H9 (cell line): Measurements from ENCODE around the gene DCLRE1B. TPM values are rescaled to one million over a fixed set of nuclear protein-coding genes. Genes with fewer than 3 reads are reported as not detected.
A peak's percentile ranks its signal among the peaks of the same experiment; 100 is the strongest.

Experiments used
- DNase-seq: peaks from one replicate; pipeline ENCODE4 v3.0.0-alpha.2; 2017
- H2AFZ ChIP-seq: one replicate; pipeline ENCODE4 v1.6.1; 2013; ENCODE audit warnings: mild to moderate bottlenecking, low read length, control low read depth, moderate library complexity
- H2AK5ac ChIP-seq: 2 replicates; pipeline ENCODE4 v1.6.1; 2013; ENCODE audit warnings: low read length, control low read depth, mixed read lengths; ENCODE audit not compliant: insufficient read length
- H2BK120ac ChIP-seq: one replicate; pipeline ENCODE4 v1.6.1; 2013; ENCODE audit warnings: low read depth, mild to moderate bottlenecking, low read length, control low read depth, inconsistent platforms; ENCODE audit not compliant: poor library complexity, severe bottlenecking
- H2BK12ac ChIP-seq: 2 replicates; pipeline ENCODE4 v1.6.1; 2013; ENCODE audit warnings: low read length, control low read depth, mixed read lengths, low read depth; ENCODE audit not compliant: insufficient read length
- H2BK15ac ChIP-seq: 2 replicates; pipeline ENCODE4 v1.6.1; 2013; ENCODE audit warnings: low read depth, low read length, control low read depth
- H2BK20ac ChIP-seq: one replicate; pipeline ENCODE4 v1.6.1; 2013; ENCODE audit warnings: low read depth, mild to moderate bottlenecking, low read length, control low read depth, inconsistent platforms; ENCODE audit not compliant: poor library complexity, severe bottlenecking
- H2BK5ac ChIP-seq: 2 replicates; pipeline ENCODE4 v1.6.1; 2013; ENCODE audit warnings: low read length, control low read depth, mixed read lengths; ENCODE audit not compliant: insufficient read length
- H3K14ac ChIP-seq: 2 replicates; pipeline ENCODE4 v1.6.1; 2013; ENCODE audit warnings: low read length, control low read depth; ENCODE audit not compliant: insufficient read depth
- H3K18ac ChIP-seq: 2 replicates; pipeline ENCODE4 v1.6.1; 2013; ENCODE audit warnings: low read depth, mild to moderate bottlenecking, mixed read lengths, low read length, control low read depth; ENCODE audit not compliant: insufficient read length
- H3K23ac ChIP-seq: 2 replicates; pipeline ENCODE4 v1.6.1; 2013; ENCODE audit warnings: low read length, control low read depth, mixed read lengths, low read depth; ENCODE audit not compliant: insufficient read length
- H3K23me2 ChIP-seq: 2 replicates; pipeline ENCODE4 v1.6.1; 2013; ENCODE audit warnings: low read depth, mild to moderate bottlenecking, mixed read lengths, low read length, control low read depth; ENCODE audit not compliant: insufficient read length, poor library complexity, severe bottlenecking
- H3K27ac ChIP-seq: 2 replicates; pipeline ENCODE4 v1.5.1; 2013; ENCODE audit warnings: low read length, control low read depth, mixed read lengths, low read depth; ENCODE audit not compliant: insufficient read length
- H3K27me3 ChIP-seq: 2 replicates; pipeline ENCODE4 v1.6.1; 2013; ENCODE audit warnings: low read length, control low read depth, inconsistent platforms; ENCODE audit not compliant: insufficient read depth
- H3K4ac ChIP-seq: 2 replicates; pipeline ENCODE4 v1.6.1; 2013; ENCODE audit warnings: low read depth, mild to moderate bottlenecking, control low read depth, inconsistent platforms, low read length, moderate library complexity
- H3K4me1 ChIP-seq: 2 replicates; pipeline ENCODE4 v1.6.1; 2013; ENCODE audit warnings: low read length, control low read depth, inconsistent platforms; ENCODE audit not compliant: insufficient read depth
- H3K4me2 ChIP-seq: 2 replicates; pipeline ENCODE4 v1.6.1; 2013; ENCODE audit warnings: low read length, control low read depth, mixed read lengths; ENCODE audit not compliant: insufficient read length, insufficient read depth
- H3K56ac ChIP-seq: 2 replicates; pipeline ENCODE4 v1.6.1; 2013; ENCODE audit warnings: low read depth, mild to moderate bottlenecking, mixed read lengths, low read length, control low read depth; ENCODE audit not compliant: insufficient read length
- H3K79me1 ChIP-seq: 2 replicates; pipeline ENCODE4 v1.6.1; 2013; ENCODE audit warnings: low read depth, mild to moderate bottlenecking, moderate library complexity, low read length, control low read depth, inconsistent platforms; ENCODE audit not compliant: insufficient read depth, poor library complexity, severe bottlenecking
- H3K79me2 ChIP-seq: 2 replicates; pipeline ENCODE4 v1.6.1; 2013; ENCODE audit warnings: low read length, control low read depth, inconsistent platforms; ENCODE audit not compliant: insufficient read depth
- H3K9ac ChIP-seq: 2 replicates; pipeline ENCODE4 v1.6.1; 2013; ENCODE audit warnings: low read length, control low read depth, mixed read lengths; ENCODE audit not compliant: insufficient read length; ENCODE audit errors: extremely low read depth
- H3K9me3 ChIP-seq: one replicate; pipeline ENCODE4 v1.6.1; 2013; ENCODE audit warnings: low read depth, low read length, inconsistent platforms; ENCODE audit not compliant: control insufficient read depth
- H3T11ph ChIP-seq: one replicate; pipeline ENCODE4 v1.6.1; 2013; ENCODE audit warnings: mild to moderate bottlenecking, low read length, control low read depth, inconsistent platforms
- H4K20me1 ChIP-seq: one replicate; pipeline ENCODE4 v1.6.1; 2013; ENCODE audit not compliant: control insufficient read depth, insufficient read length, insufficient read depth
- H4K5ac ChIP-seq: 2 replicates; pipeline ENCODE4 v1.6.1; 2013; ENCODE audit warnings: low read depth, mild to moderate bottlenecking, mixed read lengths, low read length, control low read depth; ENCODE audit not compliant: insufficient read length
- H4K8ac ChIP-seq: replicated peaks from 2 replicates; pipeline ENCODE4 v1.6.1; 2013; ENCODE audit warnings: low read length, control low read depth, mixed read lengths, low read depth; ENCODE audit not compliant: insufficient read length
- H4K91ac ChIP-seq: 2 replicates; pipeline ENCODE4 v1.6.1; 2013; ENCODE audit warnings: low read depth, mild to moderate bottlenecking, moderate library complexity, mixed read lengths, low read length, control low read depth; ENCODE audit not compliant: insufficient read length
- H3K27ac Mint-ChIP-seq, 3 experiments: 2 replicates in 2 of 3; 3 replicates in 1 of 3; pipeline ENCODE4 v1.8.0; 2020 to 2021; ENCODE audit warnings: mixed read lengths in 3 of 3, mild to moderate bottlenecking in 1 of 3, moderate library complexity in 1 of 3
- H3K27me3 Mint-ChIP-seq: 2 replicates; pipeline ENCODE4 v1.8.0; 2021; ENCODE audit warnings: low read depth, mild to moderate bottlenecking, moderate library complexity, mixed read lengths
- H3K36me3 Mint-ChIP-seq, 3 experiments: 2 replicates in 2 of 3; 3 replicates in 1 of 3; pipeline ENCODE4 v1.8.0; 2020 to 2021; ENCODE audit warnings: low read depth in 3 of 3, mixed read lengths in 3 of 3; ENCODE audit not compliant: insufficient read depth in 1 of 3
- H3K4me1 Mint-ChIP-seq, 2 experiments: 2 replicates each; pipeline ENCODE4 v1.8.0; 2020; ENCODE audit warnings: mixed read lengths in 2 of 2
- H3K4me3 Mint-ChIP-seq, 2 experiments: 2 replicates in 1 of 2; 3 replicates in 1 of 2; pipeline ENCODE4 v1.8.0; 2020 to 2021; ENCODE audit warnings: mild to moderate bottlenecking in 2 of 2, mixed read lengths in 2 of 2, moderate library complexity in 1 of 2
- H3K9me3 Mint-ChIP-seq, 2 experiments: 2 replicates in 1 of 2; 3 replicates in 1 of 2; pipeline ENCODE4 v1.8.0; 2020; ENCODE audit warnings: mild to moderate bottlenecking in 2 of 2, mixed read lengths in 2 of 2, moderate library complexity in 1 of 2
- WGBS: extraction: QIAGEN DNeasy Blood & Tissue Kit; methylation state at CpG from one replicate; pipeline ENCODE4 v1.1.7; 2013; ENCODE audit warnings: missing lambda C conversion rate, low lambda C conversion rate, mixed read lengths; ENCODE audit not compliant: insufficient read length; ENCODE audit errors: extremely low coverage; 5-methylcytosine and 5-hydroxymethylcytosine counted together
- total RNA-seq: library from RNA; stranded (reverse); gene quantifications from 2 replicates; pipeline ENCODE4 v1.2.1, GENCODE V29; 2021
- TF ChIP-seq, protein P1 (sequence below): fragments of 200-600 bp; sonication (generic); conservative IDR thresholded peaks from 3 replicates; pipeline ENCODE4 v1.8.0; 2021; ENCODE audit warnings: antibody characterized with exemption, mild to moderate bottlenecking

DCLRE1B gene
- total RNA-seq, 1 experiment from 2014 or later = 13.4 TPM

GRCh38 chr1:113949007-113949406 is 43.9 kb downstream of the DCLRE1B start:
- no peaks in the 10 kb centered on the region for H3K9me3 ChIP-seq
- H2BK20ac ChIP-seq = no peak overlapping the region
- Mint-ChIP-seq H3K4me1 (peaks cover 25 to 28% of the 10 kb centered on the region in 2 experiments), H3K27ac (no peak overlapping the region), H3K36me3 (peaks cover 0 to 15% (median 3%) of the 10 kb centered on the region in 3 experiments; a peak in 4 of 7 replicates), H3K4me3 (no peak overlapping the region), H3K27me3 (no peaks in the 10 kb centered on the region), H3K9me3 (no peaks in the 10 kb centered on the region)
- no peak overlapping the region for H3K14ac ChIP-seq
- H3T11ph ChIP-seq = no peak overlapping the region
- no peak for DNase-seq
- TF ChIP-seq, protein P1, sequence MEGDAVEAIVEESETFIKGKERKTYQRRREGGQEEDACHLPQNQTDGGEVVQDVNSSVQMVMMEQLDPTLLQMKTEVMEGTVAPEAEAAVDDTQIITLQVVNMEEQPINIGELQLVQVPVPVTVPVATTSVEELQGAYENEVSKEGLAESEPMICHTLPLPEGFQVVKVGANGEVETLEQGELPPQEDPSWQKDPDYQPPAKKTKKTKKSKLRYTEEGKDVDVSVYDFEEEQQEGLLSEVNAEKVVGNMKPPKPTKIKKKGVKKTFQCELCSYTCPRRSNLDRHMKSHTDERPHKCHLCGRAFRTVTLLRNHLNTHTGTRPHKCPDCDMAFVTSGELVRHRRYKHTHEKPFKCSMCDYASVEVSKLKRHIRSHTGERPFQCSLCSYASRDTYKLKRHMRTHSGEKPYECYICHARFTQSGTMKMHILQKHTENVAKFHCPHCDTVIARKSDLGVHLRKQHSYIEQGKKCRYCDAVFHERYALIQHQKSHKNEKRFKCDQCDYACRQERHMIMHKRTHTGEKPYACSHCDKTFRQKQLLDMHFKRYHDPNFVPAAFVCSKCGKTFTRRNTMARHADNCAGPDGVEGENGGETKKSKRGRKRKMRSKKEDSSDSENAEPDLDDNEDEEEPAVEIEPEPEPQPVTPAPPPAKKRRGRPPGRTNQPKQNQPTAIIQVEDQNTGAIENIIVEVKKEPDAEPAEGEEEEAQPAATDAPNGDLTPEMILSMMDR = peak; percentile 50; the same call in 2 of the 3 replicates
- H3K79me2 ChIP-seq = no peaks in the 10 kb centered on the region; the same call in 1 of the 2 replicates
- no peak overlapping the region for H3K4ac ChIP-seq
- WGBS = no CpG with 5 or more reads among the region's 5 CpGs
- no peak overlapping the region for H2AFZ ChIP-seq
- no peak overlapping the region for H2BK5ac ChIP-seq
- H3K56ac ChIP-seq = no peak overlapping the region
- no peak overlapping the region for H3K9ac ChIP-seq
- H4K20me1 ChIP-seq = no peaks in the 10 kb centered on the region
- H3K27me3 ChIP-seq = no peaks in the 10 kb centered on the region
- no peak overlapping the region for H2AK5ac ChIP-seq
- H2BK15ac ChIP-seq = no peak overlapping the region
- no peak overlapping the region for H3K23ac ChIP-seq
- H3K79me1 ChIP-seq = peaks cover 9% of the 10 kb centered on the region
- no peak overlapping the region for H3K4me2 ChIP-seq
- H4K91ac ChIP-seq = no peak overlapping the region
- no peak overlapping the region for H2BK120ac ChIP-seq
- no peaks in the 10 kb centered on the region for H3K23me2 ChIP-seq
- no peak overlapping the region for H3K27ac ChIP-seq
- no peak overlapping the region for H3K18ac ChIP-seq
- no peak overlapping the region for H2BK12ac ChIP-seq
- no peak overlapping the region for H4K8ac ChIP-seq
- H4K5ac ChIP-seq = no peak overlapping the region
- H3K4me1 ChIP-seq = peaks cover 3% of the 10 kb centered on the region; the same call in 1 of the 2 replicates
